ENCODE results near the gene FOXP1. TPM values are rescaled to one million over a fixed set of nuclear protein-coding genes. Genes with fewer than 3 reads are reported as not detected.
A peak's percentile ranks its signal among the peaks of the same experiment; 100 is the strongest.

Gene FOXP1
- total RNA-seq, 4 donors from 2014 or later: 181 to 225 (median 205) TPM

GRCh38 chr3:71446260-71446659 is 137.3 kb downstream of the FOXP1 start:
- no peaks in the 10 kb centered on the region for H3K9me3 ChIP-seq
- H3K36me3 ChIP-seq: no peaks in the 10 kb centered on the region
- no peak overlapping the region for H3K4me3 ChIP-seq
- no peak overlapping the region for H3K27ac ChIP-seq (replicated peaks in 1 of 4)
- intact Hi-C loops (cut with DNase I): no loop called here
- WGBS: 78% methylated on average over 4 of the region's 4 CpGs
- TF ChIP-seq POLR2A (IDR thresholded peaks at IDR 0.05; ENCODE audit: low read depth): no peak
- no peak for TF ChIP-seq EP300 (IDR thresholded peaks at IDR 0.05)
- no peak for TF ChIP-seq POLR2AphosphoS5 (IDR thresholded peaks at IDR 0.05)
- TF ChIP-seq CTCF (IDR thresholded peaks at IDR 0.05): no peak
- H3K27me3 ChIP-seq: no peaks in the 10 kb centered on the region
- peaks cover 47 to 87% (median 75%) of the 10 kb centered on the region in 4 donors for H3K4me1 ChIP-seq
- DNase-seq (ENCODE audit: extremely low spot score): no peak

- WGBS: 70% methylated on average over 4 of the region's 4 CpGs
- no peak for TF ChIP-seq EP300 (IDR thresholded peaks at IDR 0.05)
- no peak for TF ChIP-seq POLR2A (IDR thresholded peaks at IDR 0.05; ENCODE audit: low read depth)
- no peak for TF ChIP-seq POLR2AphosphoS5 (IDR thresholded peaks at IDR 0.05)
- TF ChIP-seq CTCF (IDR thresholded peaks at IDR 0.05): no peak
- intact Hi-C loops (cut with DNase I): no loop called here
- Histone ChIP-seq H3K4me1 (peaks cover 51 to 87% (median 82%) of the 10 kb centered on the region in 4 donors), H3K4me3 (no peak overlapping the region), H3K9me3 (no peaks in the 10 kb centered on the region), H3K27ac (replicated peaks in 1 of 4) (peak overlapping the region; percentile 45 to 66 (median 51)), H3K27me3 (no peaks in the 10 kb centered on the region), H3K36me3 (no peaks in the 10 kb centered on the region)
- DNase-seq (ENCODE audit: extremely low spot score): no peak
These were observed 138.7 kb downstream of the FOXP1 start for GRCh38 chr3:71444861-71445259.

- TF ChIP-seq POLR2A (IDR thresholded peaks at IDR 0.05; ENCODE audit: low read depth): no peak
- TF ChIP-seq POLR2AphosphoS5 (IDR thresholded peaks at IDR 0.05): peak in 1 of 2 donors; percentile 23
- peak overlapping the region; percentile 45 to 66 (median 51) for H3K27ac ChIP-seq (replicated peaks in 1 of 4)
- H3K27me3 ChIP-seq: no peaks in the 10 kb centered on the region
- peaks cover 44 to 88% (median 80%) of the 10 kb centered on the region in 4 donors for H3K4me1 ChIP-seq
- no peaks in the 10 kb centered on the region for H3K9me3 ChIP-seq
- intact Hi-C loops (cut with DNase I): no loop called here
- no peak overlapping the region for H3K4me3 ChIP-seq
- H3K36me3 ChIP-seq: no peaks in the 10 kb centered on the region
- DNase-seq (ENCODE audit: extremely low spot score): no peak
- 72% methylated on average over 17 of the region's 17 CpGs for WGBS
These were observed 139.3 kb downstream of the FOXP1 start for GRCh38 chr3:71444028-71444860.

DNA sequence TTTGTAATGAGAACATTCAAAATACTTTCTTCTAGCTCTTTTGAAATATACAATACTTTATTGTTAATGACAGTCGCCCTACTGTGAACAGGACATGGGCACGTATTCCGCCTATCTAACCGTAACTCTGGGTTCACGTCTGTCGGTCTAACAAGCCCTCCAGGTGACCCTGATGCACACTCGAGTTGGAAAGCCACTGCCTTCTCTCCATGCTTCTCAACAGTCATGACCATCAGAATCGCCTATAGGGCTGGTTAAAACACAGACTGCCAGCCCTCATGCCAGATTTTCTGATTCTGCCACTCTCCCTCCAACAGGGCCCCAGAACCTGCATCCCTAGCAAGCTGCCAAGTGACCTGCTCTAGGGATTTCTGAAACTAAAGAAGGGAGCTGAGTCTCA is 140.2 kb downstream of the FOXP1 start:
- intact Hi-C loops (cut with DNase I): no loop called here
- WGBS: 96% methylated on average over 8 of the region's 8 CpGs
- TF ChIP-seq EP300 (IDR thresholded peaks at IDR 0.05) (no peak), POLR2AphosphoS5 (IDR thresholded peaks at IDR 0.05) (no peak), CTCF (IDR thresholded peaks at IDR 0.05) (no peak), POLR2A (IDR thresholded peaks at IDR 0.05; ENCODE audit: low read depth) (no peak)
- H3K4me3 ChIP-seq: no peak overlapping the region
- DNase-seq (ENCODE audit: extremely low spot score): no peak
- H3K36me3 ChIP-seq: no peaks in the 10 kb centered on the region
- no peaks in the 10 kb centered on the region for H3K27me3 ChIP-seq
- no peaks in the 10 kb centered on the region for H3K9me3 ChIP-seq
- H3K4me1 ChIP-seq: peaks cover 43 to 88% (median 85%) of the 10 kb centered on the region in 4 donors
- peak overlapping the region; percentile 15 to 66 (median 51) for H3K27ac ChIP-seq (replicated peaks in 1 of 4)

- H3K4me1 ChIP-seq: peaks cover 46 to 91% (median 85%) of the 10 kb centered on the region in 4 donors
- intact Hi-C loops (cut with DNase I): no loop called here
- H3K27ac ChIP-seq (replicated peaks in 1 of 4): peak overlapping the region in 1 of 4 donors; percentile 66
- TF ChIP-seq EP300 (IDR thresholded peaks at IDR 0.05) (no peak), POLR2AphosphoS5 (IDR thresholded peaks at IDR 0.05) (no peak), CTCF (IDR thresholded peaks at IDR 0.05) (no peak)
- no peak overlapping the region for H3K4me3 ChIP-seq
- no peak for DNase-seq (ENCODE audit: extremely low spot score)
- no peaks in the 10 kb centered on the region for H3K27me3 ChIP-seq
- H3K36me3 ChIP-seq: no peaks in the 10 kb centered on the region
- no peaks in the 10 kb centered on the region for H3K9me3 ChIP-seq
- WGBS: 95% methylated on average over 5 of the region's 5 CpGs
These were observed 140.9 kb downstream of the FOXP1 start for GRCh38 chr3:71442652-71443042.

All from esophagus muscularis mucosa (tissue), 4 donors.